RWPE1 (cell line): Measurements from ENCODE around the gene ZNF695.

Source experiments
- CTCF ChIA-PET: fragments of 350-600 bp; sonication (Branson Sonifier 250); formaldehyde crosslinking; extraction: SDS; loops from one replicate; lab custom pipeline; 2021; lab: Yijun Ruan, JAX
- POLR2A ChIA-PET: fragments of 400-600 bp; formaldehyde crosslinking; extraction: SDS; loops from one replicate; lab custom pipeline; 2020; ENCODE audit warnings: antibody characterized with exemption; ENCODE audit not compliant: low non-redundant PET; lab: Yijun Ruan, JAX
- DNase-seq: peaks from one replicate; pipeline ENCODE4 v3.0.0; 2012; ENCODE audit warnings: low spot score
- H3K27ac ChIP-seq: fragments of 450-650 bp; 2 replicates; pipeline ENCODE4 v1.5.1; 2017
- CTCF ChIP-seq: fragments of 450-650 bp; conservative IDR thresholded peaks from 2 replicates; pipeline ENCODE4 v1.5.1; 2017; ENCODE audit warnings: low read depth, mild to moderate bottlenecking

ZNF695 gene

DNA sequence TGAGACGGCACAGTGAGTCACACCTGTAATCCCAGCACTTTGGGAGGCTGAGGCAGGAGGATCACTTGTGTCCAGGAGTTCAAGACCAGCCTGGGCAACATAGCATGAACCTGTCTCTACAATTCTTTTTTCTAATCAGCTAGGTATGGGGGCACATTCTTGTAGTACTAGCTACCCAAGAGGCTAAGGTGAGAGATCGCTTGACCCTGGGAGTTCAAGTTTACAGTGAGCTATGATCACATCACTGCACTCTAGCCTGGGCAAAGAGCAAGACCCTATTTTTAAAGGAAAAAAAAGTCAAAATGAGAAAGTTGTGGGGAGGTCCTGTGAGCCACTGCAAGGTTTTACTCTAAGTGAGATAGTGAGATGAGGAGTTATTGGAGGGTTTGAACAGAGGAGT, 41.4 kb downstream of the ZNF695 start:
- ChIA-PET POLR2A (no interaction called here), CTCF (interaction anchor here (0.6 kb wide), 1 partner anchor 158 kb away, joined by 3 read pairs; no protein-coding TSS in a partner anchor)
- no peak overlapping the region for H3K27ac ChIP-seq
- no peak for TF ChIP-seq CTCF
- DNase-seq = no peak

GRCh38 chr1:246959944-246960693, 47.7 kb downstream of the ZNF695 start:
- no peak for DNase-seq
- CTCF ChIA-PET = no interaction called here

DNA sequence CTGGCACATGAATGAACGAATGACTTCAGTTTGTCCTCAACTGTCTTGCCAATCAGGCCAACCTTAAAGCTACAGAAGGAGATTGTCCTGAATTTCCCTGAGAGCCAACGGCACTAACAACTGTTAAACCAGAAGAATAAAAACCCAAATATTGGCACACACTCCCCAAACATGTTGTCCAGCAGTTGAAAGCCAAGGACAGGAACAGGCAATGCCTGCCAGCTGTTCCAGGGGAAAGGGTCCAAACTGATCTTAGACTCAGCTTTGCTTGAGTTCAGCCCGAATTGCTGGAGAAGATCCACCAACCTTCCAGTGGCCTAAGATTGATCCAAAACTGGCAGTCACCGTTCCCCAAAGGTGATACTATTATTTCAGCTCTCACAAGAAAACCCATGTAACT, 53.7 kb downstream of the ZNF695 start:
- ChIA-PET CTCF (no interaction called here), POLR2A (no interaction called here)
- H3K27ac ChIP-seq = no peak overlapping the region
- DNase-seq = no peak
- TF ChIP-seq CTCF = no peak

More at GRCh38 chr1:246959944-246960693, 47.7 kb downstream of the ZNF695 start:
- POLR2A ChIA-PET = no interaction called here
- TF ChIP-seq CTCF = no peak
- H3K27ac ChIP-seq = no peak overlapping the region

DNA sequence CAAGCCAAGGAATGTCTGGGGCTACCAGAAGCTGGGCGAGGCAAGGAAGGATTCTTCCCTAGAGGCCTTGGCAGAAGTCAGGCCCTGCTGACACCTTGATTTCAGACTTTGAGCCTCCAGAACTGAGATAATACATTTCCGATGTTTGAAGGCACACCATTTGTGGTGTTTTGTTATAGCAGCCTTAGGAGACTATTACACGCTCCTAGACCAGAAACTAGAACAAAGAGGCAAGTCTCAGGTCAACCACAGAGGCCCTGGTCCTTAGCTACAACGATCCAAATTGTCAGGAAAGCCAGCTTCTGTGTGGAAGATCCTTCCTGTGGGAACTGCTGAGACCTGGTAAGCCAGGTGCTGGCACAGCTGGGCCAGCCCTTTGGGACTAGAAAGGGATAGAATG, 56.4 kb downstream of the ZNF695 start:
- CTCF ChIA-PET = no interaction called here
- POLR2A ChIA-PET = no interaction called here
- no peak for DNase-seq
- no peak overlapping the region for H3K27ac ChIP-seq
- TF ChIP-seq CTCF = no peak

DNA sequence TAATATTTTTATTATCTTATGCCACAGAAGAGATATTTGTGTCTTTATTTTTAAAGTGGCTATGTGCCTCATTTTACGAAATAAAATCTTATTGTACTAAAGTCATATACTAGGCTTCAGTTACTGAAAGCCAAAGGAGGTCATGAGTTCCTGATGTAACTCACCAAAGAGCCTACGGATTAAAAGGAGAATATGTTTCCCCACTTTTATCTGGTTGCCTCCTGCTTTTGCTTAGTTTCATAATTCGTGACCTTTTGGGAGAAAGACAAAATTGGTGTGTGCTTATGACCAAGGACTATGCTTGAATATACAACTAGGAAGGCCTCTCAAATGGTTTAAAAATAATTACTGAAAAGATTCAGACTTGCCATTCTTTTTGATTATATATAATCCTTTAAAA, 57.9 kb downstream of the ZNF695 start:
- TF ChIP-seq CTCF = no peak
- DNase-seq = no peak
- H3K27ac ChIP-seq = no peak overlapping the region
- ChIA-PET POLR2A (no interaction called here), CTCF (no interaction called here)

DNA sequence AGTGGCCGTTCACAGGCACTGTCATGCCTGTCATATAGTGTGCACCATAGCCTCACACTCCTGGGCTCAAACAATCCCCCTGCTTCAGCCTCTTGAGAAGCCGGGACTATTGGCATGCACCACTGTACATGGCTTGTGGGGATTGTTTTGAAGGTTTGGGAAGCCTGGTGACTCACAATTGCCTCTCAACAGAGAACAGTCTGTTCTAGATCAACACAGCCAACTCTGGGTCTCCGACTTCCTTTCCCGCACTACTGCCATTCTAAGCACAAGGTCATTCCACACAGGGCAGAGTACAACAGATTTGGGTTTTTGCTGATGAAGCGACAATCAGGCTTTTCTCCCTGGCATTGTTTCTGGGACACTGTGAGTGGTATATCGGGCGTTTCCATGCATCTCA, 60.6 kb downstream of the ZNF695 start:
- CTCF ChIA-PET = interaction anchor here (0.7 kb wide), 1 partner anchor 442 kb away, joined by 4 read pairs; no protein-coding TSS in a partner anchor
- no peak for DNase-seq
- POLR2A ChIA-PET = no interaction called here
- no peak for TF ChIP-seq CTCF
- H3K27ac ChIP-seq = no peak overlapping the region
